GM21526 (cell line): ENCODE measurements around the gene PRPF39.
"Not testable (repeated sequence)": the region's sequence is repeated elsewhere in the genome, so short reads cannot be mapped to it uniquely, and the experiment has no call there.

Experiments used
- ATAC-seq: cut with Tn5 transposase; IDR thresholded peaks from one replicate; pipeline ENCODE4 v1.9.1; 2021; ENCODE audit warnings: moderate library complexity; ENCODE audit not compliant: unreplicated experiment, low FRiP score

The PRPF39 gene

DNA sequence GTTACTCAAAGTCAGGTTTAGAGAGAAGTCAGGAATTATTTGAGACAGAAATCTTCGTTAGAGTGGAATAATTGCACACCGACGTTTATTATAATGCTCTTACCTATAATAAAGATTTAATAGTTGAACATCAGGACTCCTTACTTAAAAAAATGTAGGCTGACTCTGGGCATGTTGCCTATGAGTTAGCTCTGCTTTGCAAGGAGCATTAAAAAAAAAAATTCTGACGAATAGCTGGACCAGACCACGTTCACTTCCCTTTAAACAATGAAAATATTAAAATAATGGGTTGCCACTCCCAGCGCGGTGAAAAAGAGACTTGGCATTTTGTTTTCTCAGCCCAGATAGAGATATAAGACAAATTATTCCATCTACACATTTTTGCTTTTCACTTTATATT is 51.2 kb downstream of the PRPF39 start:
- ATAC-seq = no peak

DNA sequence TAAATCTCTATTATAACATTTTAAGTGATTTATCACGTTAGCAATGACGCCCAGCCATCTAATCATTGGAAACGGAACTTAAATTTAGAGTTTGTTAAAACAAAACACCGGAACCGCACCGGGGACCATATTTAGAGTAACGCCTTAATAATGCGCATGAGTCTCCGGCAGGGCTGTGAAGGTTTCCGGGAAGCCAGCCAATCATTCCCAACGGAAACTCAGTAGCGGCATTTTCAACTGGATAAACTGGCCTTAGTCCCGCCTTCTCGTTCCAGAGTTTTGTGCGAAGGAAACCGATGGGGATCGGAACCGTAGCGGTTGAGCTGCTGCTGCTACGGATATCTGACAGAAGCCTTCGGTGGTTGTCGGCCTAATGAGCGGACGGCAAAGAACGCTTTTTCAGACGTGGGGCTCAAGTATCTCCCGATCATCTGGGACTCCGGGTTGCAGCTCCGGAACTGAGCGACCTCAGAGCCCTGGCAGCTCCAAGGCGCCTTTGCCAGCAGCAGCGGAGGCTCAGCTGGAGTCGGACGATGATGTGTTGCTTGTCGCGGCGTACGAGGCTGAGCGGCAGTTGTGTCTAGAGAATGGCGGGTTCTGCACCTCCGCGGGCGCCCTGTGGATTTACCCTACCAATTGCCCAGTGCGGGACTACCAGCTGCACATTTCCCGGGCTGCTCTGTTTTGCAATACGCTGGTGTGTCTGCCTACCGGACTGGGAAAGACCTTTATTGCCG is 51.9 kb downstream of the PRPF39 start, which contains the start of gene FANCM:
Gene FANCM, plus strand, starts transcription at position 272 of the 737 bp plus-strand sequence. Its CDS starts 102 bp downstream, at position 374.
- ATAC-seq = peak; percentile 40

DNA sequence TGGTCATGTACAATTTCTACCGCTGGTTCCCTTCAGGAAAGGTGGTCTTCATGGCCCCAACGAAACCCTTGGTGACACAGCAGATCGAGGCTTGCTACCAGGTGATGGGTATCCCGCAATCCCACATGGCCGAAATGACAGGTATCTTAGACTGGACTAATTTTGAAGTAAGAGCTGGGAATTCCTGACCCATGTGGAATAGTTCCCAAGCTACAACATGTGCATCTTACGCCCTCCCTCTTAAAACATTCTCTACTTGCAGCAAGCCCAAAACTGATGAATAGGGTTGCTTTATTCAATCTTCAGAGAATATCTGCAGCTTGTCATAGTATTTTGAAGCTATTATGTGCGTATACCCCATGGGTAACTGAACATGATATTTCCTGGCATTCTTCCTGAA is 52.5 kb downstream of the PRPF39 start:
- ATAC-seq = no peak

DNA sequence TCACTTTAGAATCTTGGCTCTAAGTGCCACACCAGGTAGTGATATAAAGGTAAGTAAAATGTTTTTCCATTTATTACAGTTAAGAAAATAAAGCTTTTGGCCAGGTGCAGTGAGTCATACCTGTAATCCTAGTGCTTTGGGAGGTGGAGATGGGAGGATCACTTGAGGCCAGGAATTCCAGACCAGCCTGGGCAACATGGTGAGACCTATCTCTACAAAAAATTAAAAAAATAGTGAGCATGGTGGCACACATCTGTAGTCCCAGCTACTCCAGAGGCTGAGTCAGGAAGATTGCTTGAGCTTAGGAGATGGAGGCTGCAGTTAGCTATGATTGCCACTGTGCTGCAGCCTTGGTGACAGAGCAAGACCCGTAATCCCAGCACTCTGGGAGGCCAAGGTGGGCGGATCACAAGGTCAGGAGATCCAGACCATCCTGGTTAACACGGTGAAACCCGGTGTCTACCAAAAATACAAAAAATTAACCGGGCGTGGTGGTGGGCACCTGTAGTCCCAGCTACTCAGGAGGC is 56.8 kb downstream of the PRPF39 start:
- ATAC-seq = no peak

DNA sequence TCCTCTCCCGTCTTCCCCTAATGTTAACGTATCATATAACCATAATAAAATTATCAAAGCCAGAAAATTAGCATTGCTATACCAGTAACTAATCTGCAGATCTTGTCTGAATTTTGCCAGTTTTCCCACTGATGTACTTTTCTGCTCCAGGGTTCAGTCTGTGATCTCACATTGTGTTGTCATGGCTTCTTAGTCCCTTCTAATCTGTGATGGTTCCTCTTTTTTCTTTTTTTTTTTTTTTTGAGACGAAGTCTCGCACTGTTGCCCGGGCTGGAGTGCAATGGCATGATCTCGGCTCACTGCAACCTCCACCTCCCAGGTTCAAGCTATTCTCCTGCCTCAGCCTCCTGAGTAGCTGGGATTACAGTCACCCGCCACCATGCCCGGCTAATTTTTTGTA is 58.2 kb downstream of the PRPF39 start:
- not testable (repeated sequence) for ATAC-seq

DNA sequence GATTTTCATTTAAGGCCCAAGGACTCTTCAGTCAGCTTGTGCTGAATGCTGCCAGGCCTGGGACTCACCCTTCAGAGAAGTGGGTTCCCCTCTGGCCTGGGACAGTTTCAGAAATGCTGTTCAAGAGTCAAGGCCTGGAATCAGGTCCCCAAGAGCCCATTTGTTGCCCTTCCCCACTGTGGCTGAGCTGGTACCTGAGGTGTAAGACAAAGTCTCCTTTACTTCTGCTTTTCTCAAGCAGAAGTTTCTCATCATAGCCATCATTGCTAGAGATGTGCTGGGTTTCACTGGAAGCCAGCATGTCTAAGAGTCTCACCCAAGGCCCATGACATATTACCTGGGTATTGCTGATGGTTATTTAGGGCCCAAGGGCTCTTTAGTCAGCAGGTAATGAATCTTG is 60.7 kb downstream of the PRPF39 start:
- no peak for ATAC-seq

DNA sequence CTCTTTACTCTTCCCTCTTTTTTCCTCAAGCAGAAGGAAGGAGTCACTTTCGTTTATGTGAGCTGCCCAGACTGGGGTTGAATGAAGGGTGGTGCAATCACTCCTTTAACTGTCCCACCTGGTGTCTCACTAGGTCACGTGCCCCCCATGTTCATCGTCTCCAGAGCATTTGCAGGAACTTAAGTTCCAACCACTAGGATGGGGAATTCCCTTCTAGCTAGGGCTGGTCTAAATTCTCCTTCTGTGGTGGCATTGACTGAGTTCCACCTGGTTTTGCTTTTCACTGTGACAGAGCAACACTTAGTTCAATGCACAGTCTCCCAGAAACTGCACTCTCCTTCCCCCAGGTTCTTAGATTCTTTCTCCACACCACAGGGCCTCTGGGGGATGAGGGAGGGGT is 61.3 kb downstream of the PRPF39 start:
- no peak for ATAC-seq

DNA sequence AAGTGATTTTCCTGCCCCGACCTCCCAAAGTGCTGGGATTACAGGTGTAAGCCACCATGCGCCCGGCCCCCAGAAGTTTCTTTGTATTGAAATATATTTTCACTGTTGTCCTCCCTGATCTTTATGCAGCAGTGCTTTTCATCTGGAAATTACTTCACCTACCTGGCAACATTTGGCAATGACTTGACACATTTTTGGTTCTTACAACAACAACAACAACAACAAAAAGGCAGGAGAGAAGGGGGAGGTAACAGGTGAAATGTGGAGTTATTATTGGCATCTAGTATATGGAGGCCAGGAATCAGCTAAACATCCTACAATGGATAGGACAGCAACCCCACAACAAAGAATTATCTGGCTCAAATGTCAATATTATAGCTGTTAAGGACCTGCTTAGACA is 65.7 kb downstream of the PRPF39 start:
- no peak for ATAC-seq

DNA sequence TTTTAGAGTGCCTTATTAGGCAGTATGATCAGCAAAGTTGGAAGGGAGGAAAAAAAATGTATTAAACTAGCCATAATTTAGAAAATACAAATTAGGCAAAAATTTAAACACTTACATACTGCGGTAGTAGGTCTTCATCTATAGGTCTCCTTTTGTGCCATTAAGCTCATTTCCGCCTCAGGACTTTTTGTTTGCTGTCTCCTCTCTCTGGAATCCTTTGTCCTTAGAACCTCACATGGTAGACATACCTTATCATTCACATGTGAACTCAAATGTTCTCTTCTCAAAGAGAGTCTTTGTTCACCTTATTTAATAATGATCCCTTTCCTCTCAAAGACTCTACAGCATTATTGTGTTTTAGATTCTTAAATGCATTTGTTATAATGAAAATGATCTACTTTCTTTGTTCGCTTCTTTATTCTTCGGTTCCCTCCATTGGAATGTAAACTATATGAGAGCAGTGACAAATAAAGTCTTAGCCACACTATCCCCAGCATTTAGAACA is 66.5 kb downstream of the PRPF39 start:
- ATAC-seq = no peak

DNA sequence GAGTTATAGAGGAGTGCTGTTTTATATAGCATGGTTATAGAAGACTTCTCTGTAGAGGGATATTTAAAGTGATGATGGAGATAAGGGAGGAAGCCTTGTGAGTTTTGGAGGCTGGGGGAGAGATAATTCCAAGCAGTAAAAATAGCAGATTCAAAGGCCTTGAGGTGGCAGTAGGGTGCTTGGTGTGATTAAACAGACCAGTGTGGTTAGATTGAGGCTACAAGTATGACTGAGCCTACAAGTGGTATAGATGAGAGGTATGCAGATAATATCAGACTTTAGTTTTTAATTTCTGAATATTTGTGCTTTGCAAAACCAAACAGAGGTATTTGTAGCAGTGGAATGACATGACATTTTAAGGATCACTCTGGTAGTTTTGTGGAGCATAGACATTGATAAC is 72.2 kb downstream of the PRPF39 start:
- no peak for ATAC-seq
